HS-5 (cell line): ENCODE measurements around the gene DIP2B.
A peak's percentile ranks its signal among the peaks of the same experiment; 100 is the strongest.
"Not testable (repeated sequence)": the region's sequence is repeated elsewhere in the genome, so short reads cannot be mapped to it uniquely, and the experiment has no call there.

ENCODE experiments used
- DNase-seq: peaks from one replicate; pipeline ENCODE4 v3.0.0-alpha.2; 2012; ENCODE audit warnings: low read depth

Gene DIP2B

GRCh38 chr12:50519353-50519752 lies 14.6 kb downstream of the DIP2B start:
- no peak for DNase-seq

DNA sequence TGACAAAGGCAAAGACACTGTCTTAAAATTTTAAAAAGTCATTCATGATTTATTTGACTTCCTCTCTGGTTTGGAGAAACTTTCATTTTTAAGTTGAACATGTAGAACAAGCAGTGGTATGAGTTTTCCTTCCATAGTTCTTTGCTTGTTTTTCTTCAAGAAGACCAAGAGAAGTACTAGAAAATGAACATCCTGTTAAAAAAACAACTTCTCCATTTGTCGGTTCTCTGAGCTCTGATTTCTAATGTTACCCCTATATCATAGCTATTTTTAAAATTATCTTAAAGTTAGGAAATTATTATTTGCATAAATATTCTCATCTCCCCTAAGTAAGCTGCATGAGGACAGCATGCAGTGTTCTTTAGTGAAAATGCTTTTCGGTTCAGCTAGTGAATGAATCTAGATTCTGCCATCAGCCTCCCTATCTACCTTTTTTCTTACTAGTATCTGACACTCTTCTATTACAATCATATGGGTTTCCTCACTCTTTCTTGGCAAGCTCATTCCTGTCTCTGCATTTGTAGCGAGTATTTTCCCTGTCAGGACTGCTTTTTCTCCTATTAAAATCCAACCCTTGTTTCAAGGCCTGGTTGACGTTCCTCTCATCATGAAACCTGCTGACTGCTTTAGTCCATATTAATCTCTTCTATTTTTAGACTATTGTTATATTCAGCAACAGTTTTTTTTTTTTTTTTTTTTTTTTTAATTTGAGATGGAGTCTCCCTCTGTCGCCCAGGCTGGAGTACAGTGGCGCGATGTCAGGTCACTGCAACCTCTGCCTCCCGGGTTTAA lies 15.8 kb downstream of the DIP2B start:
- no peak for DNase-seq

GRCh38 chr12:50521781-50522180 lies 17.0 kb downstream of the DIP2B start:
- not testable (repeated sequence) for DNase-seq

- DNase-seq: no peak
These were observed 19.0 kb downstream of the DIP2B start for GRCh38 chr12:50523772-50524171.

DNA sequence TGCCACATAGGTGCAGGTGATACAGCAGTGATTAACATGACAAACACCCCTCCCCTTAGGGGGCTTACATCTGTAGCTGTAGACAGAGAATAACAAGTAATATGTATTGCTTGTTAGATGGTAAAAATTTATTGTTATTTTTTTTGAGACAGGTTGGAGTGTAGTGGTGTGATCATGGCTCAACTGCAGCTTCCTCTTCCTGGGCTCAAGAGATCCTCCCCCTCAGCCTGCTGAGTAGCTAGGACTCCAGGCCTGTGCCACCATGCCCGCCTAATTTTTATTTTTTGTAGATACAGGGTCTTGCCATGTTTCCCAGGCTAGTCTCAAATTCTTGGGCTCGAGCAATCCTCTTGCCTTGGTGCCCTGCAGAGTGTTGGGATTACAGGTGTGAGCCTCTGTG lies 19.8 kb downstream of the DIP2B start:
- DNase-seq: no peak

- no peak for DNase-seq
These were observed 20.6 kb downstream of the DIP2B start for GRCh38 chr12:50525422-50525821.

DNA sequence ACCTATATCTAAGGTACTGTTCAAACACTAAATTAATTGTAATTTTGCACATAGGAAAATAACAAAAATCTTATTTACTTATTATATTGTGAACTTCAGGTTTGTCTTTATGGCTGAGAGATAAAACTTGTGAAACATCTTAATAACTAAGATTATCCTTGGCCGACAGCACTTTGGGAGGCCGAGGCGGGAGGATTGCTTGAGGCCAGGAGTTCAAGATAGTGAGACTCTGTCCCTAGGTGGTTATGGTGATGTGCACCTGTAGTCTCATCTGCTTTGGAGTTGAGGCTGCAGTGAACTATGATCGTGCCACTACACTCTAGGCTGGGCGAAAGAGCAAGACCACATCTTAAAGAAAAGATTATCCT lies 22.6 kb downstream of the DIP2B start:
- DNase-seq: no peak

- DNase-seq: no peak
These were observed 24.0 kb downstream of the DIP2B start for GRCh38 chr12:50528800-50529199.

- DNase-seq: no peak
These were observed 24.6 kb downstream of the DIP2B start for GRCh38 chr12:50529345-50529744.

DNA sequence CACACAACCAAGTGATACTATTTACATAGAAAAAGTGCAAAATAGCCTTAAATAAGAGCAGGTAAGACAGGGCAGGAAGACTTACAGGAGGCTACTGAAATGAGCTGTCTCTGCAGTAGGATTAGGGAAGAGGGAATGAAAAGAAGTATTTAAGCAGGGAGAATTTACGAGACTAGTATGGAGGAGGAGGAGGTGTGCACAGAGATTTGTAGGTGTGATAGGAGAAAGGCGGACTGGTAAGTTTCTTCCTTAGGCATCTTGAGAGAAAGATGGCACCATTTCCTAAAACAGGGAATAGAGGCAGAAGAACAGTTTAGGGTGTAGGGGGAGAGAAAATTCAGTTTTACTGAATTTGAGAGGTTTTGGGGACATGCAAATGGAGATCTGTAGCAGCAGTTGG lies 25.7 kb downstream of the DIP2B start:
- no peak for DNase-seq

- no peak for DNase-seq
These were observed 28.4 kb downstream of the DIP2B start for GRCh38 chr12:50533203-50533584.

GRCh38 chr12:50533971-50534370 lies 29.2 kb downstream of the DIP2B start:
- DNase-seq: no peak

DNA sequence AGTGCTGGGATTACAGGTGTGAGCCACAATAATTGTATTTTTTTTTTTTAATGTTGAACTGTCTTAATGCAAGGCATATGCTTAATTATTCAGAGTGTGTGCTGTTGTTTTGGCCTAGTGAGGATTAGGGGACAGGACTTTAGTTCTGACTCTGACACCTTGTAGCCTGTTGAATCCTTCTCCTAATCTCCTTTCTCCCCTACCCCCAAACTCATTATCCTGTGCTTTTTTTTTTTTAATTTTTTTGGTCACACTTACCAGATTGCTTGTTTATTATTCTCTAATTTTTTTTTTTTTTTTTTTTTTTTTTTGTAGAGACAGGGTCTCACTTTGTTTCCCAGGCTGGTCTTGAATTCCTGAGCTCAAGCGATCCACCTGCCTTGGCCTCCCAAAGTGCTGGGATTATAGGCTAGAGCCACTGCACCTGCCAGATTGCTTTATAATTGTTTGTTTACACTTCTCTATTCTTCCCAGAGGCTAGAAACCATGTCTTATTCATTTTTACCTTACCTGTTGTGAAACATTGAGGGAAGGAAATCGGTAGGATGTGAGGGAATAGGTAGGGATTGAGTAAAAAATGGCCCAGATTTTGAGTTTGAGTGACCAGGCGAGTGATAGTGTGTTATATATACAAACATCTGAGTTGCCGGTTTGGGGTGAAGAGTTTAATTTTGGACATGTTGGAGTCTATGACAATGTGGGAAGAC lies 32.2 kb downstream of the DIP2B start:
- DNase-seq: no peak

GRCh38 chr12:50537538-50537919 lies 32.7 kb downstream of the DIP2B start:
- DNase-seq: peak; percentile 78

- no peak for DNase-seq
These were observed 33.4 kb downstream of the DIP2B start for GRCh38 chr12:50538182-50538581.

DNA sequence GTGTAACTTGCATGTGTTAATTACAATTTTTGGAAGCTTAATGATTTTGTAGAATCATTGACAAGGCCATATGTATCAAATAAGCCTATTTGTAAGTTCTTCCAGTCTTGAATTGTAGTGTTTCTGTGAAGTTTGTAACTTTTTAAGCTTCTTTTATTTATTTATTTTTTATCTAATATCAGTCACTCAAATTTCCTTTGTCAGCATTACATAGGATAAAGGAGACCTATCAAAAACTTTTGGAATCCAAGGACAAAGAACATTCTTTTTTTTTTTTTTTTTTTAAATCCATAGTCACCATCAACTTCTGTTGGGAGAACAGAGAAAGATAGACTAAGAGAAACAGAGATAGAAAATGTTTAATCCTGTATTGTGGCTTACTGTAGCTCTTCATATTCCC lies 36.4 kb downstream of the DIP2B start:
- DNase-seq: no peak

GRCh38 chr12:50542448-50542847 lies 37.7 kb downstream of the DIP2B start:
- no peak for DNase-seq

GRCh38 chr12:50543188-50543587 lies 38.4 kb downstream of the DIP2B start:
- DNase-seq: not testable (repeated sequence)

- no peak for DNase-seq
These were observed 40.4 kb downstream of the DIP2B start for GRCh38 chr12:50545213-50545612.

GRCh38 chr12:50545786-50546185 lies 41.0 kb downstream of the DIP2B start:
- DNase-seq: no peak

GRCh38 chr12:50546441-50547318 lies 41.9 kb downstream of the DIP2B start:
- no peak for DNase-seq

GRCh38 chr12:50547742-50548141 lies 43.0 kb downstream of the DIP2B start:
- no peak for DNase-seq

DNA sequence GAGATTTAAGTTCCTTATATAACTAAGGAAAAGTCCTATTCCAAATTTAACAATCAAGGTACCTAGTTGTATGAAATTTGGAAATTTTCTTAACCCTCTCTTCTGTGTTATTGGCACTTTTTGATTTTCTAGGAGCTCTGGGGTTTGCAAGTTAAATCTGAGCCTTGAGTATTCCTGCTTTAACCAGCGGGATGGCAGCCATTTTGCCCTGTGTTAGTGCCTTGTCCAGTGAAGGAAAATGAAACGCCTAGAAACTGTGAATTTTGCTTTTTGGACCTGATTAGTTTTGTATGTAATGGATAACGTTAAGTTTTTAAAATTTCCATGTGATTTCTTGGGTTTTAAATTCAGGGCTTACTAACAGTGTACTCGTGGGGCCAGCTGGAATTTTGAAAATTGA lies 45.1 kb downstream of the DIP2B start:
- no peak for DNase-seq
